T-helper 22 cell (primary cell): ENCODE results near the gene TMEM63C.
"Not testable (repeated sequence)": the region's sequence is repeated elsewhere in the genome, so short reads cannot be mapped to it uniquely, and the experiment has no call there.

Source experiments
- DNase-seq: peaks from one replicate; pipeline ENCODE4 v3.0.0-alpha.2; 2020; ENCODE audit warnings: low read depth

TMEM63C gene

GRCh38 chr14:77280921-77281320, 99.3 kb downstream of the TMEM63C start:
- DNase-seq, result not testable (repeated sequence)

GRCh38 chr14:77281852-77282410, 100.3 kb downstream of the TMEM63C start:
- DNase-seq, result no peak

- no peak for DNase-seq
These were observed 102.5 kb downstream of the TMEM63C start for GRCh38 chr14:77284066-77284465.

- no peak for DNase-seq
These were observed 102.9 kb downstream of the TMEM63C start for GRCh38 chr14:77284466-77284865.

- no peak for DNase-seq
These were observed 105.0 kb downstream of the TMEM63C start for GRCh38 chr14:77286576-77286975.

- DNase-seq, result no peak
These were observed 109.1 kb downstream of the TMEM63C start for GRCh38 chr14:77290705-77291104.

- no peak for DNase-seq
These were observed 114.6 kb downstream of the TMEM63C start for GRCh38 chr14:77296155-77296554.

GRCh38 chr14:77296906-77297305, 115.3 kb downstream of the TMEM63C start:
- no peak for DNase-seq

GRCh38 chr14:77299771-77300170, 118.2 kb downstream of the TMEM63C start:
- no peak for DNase-seq

- DNase-seq, result no peak
These were observed 119.5 kb downstream of the TMEM63C start for GRCh38 chr14:77301103-77301502.

- no peak for DNase-seq
These were observed 121.3 kb downstream of the TMEM63C start for GRCh38 chr14:77302926-77303325.

GRCh38 chr14:77303417-77304156, 122.0 kb downstream of the TMEM63C start:
- no peak for DNase-seq

GRCh38 chr14:77305696-77306095, 124.1 kb downstream of the TMEM63C start:
- DNase-seq, result no peak

GRCh38 chr14:77306416-77306815, 124.8 kb downstream of the TMEM63C start:
- no peak for DNase-seq

GRCh38 chr14:77306851-77307496, 125.4 kb downstream of the TMEM63C start:
- no peak for DNase-seq
